D721Med (cell line): ENCODE results near the gene TRIM71.
"Not testable (repeated sequence)": the region's sequence is repeated elsewhere in the genome, so short reads cannot be mapped to it uniquely, and the experiment has no call there.

Experiments
- DNase-seq: peaks from one replicate; pipeline ENCODE4 v3.0.0; 2011; ENCODE audit warnings: low spot score; ENCODE audit not compliant: insufficient read length
- FAIRE-seq: peaks from 2 replicates; lab custom pipeline; 2011; peaks lifted over from hg19 to GRCh38; lab: Jason Lieb, UNC
- TF ChIP-seq, protein P1 (sequence below): IDR thresholded peaks from 2 replicates; pipeline ENCODE4 v1.5.1; 2012; ENCODE audit warnings: mild to moderate bottlenecking, control low read depth; ENCODE audit not compliant: insufficient read depth; ENCODE audit errors: missing control alignments

Gene TRIM71

DNA sequence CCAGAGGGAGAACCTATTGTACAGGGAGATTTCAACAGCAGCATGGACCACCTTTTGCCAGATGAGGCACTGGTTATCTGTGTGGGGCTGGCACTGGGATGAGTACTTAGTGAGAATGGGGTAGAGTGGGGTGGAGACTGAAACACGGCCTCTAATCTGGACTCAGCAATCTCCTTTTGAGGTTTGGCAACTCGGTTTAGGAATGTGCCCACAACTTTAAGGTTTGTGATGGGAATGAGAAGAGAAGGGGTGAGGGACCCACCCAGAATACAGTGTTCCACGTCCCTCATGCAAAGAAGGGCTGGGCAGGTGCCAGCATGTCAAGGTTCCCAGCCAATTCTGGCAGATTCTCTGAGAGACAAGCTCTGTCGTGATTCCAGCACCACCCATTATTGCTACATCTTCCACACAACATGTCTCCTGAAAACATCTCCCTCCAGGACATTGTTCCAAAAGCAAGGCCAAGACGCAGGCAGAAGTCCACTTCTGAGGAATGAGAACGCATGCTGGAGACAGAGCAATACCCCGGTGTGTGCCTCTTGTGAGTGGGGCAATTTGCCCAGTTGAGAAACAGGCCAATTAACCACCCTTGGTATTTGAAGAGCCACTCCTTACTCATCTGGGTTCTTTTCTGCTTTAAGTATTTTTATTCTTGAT, 96.1 kb downstream of the TRIM71 start:
- FAIRE-seq (no peak), DNase-seq (no peak)
- TF ChIP-seq, protein P1, sequence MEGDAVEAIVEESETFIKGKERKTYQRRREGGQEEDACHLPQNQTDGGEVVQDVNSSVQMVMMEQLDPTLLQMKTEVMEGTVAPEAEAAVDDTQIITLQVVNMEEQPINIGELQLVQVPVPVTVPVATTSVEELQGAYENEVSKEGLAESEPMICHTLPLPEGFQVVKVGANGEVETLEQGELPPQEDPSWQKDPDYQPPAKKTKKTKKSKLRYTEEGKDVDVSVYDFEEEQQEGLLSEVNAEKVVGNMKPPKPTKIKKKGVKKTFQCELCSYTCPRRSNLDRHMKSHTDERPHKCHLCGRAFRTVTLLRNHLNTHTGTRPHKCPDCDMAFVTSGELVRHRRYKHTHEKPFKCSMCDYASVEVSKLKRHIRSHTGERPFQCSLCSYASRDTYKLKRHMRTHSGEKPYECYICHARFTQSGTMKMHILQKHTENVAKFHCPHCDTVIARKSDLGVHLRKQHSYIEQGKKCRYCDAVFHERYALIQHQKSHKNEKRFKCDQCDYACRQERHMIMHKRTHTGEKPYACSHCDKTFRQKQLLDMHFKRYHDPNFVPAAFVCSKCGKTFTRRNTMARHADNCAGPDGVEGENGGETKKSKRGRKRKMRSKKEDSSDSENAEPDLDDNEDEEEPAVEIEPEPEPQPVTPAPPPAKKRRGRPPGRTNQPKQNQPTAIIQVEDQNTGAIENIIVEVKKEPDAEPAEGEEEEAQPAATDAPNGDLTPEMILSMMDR: no peak

DNA sequence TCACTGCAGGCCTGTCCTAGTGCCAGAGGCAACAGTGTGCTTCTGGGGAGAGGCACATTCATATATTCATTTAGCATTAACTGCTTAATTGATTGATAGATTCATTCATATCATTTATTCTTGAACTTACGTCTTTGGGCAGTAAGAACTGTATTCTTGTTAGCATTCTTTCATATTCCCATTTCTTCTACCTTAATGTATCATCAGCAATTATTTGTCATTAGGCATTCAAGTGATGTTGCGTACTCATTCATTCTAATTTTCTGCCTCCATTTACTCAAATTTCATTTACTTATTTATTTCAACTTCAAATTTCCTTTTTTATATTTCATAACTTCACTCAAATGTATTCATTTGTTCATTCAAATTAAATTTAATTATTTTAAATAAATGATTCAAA, 102.1 kb downstream of the TRIM71 start:
- no peak for FAIRE-seq
- no peak for DNase-seq
- TF ChIP-seq, protein P1: no peak

DNA sequence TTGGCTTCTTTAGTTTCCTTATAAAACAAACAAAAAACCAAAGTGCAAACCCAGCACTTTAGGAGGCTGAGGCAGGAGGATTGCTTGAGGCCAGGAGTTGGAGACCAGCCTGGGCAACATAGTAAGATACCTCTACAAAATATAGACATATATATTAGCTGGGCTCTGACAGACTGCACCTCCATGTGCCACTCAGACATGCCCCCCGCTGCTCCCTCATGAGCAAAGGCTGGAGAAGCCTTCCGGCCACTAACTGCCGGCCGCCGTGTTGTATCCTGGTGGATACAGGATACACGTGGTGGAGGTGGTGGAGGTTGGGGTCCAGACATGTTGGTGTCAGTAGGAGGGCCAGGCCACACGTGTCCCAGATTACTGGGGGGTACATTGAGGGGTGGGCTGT, 104.3 kb downstream of the TRIM71 start:
- TF ChIP-seq, protein P1: no peak
- no peak for DNase-seq
- no peak for FAIRE-seq

DNA sequence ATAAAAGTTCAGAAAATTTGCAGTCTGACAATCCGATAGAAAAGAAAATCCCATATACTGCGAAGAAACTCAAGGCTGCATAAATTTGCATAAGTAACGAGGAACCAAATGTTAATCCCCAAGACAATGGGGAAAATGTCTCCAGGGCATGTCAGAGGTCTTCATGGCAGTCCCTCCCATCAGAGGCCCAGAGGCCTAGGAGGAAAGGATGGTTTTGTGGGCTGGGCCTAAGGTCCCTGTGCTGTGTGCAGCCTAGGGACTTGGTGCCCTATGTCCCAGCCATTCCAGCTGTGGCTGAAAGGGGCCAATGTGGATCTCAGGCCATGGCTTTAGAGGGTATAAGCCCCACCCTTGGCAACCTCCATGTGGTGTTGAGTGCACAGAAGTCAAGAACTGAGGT, 112.4 kb downstream of the TRIM71 start:
- TF ChIP-seq, protein P1: no peak
- DNase-seq: no peak
- FAIRE-seq: no peak

DNA sequence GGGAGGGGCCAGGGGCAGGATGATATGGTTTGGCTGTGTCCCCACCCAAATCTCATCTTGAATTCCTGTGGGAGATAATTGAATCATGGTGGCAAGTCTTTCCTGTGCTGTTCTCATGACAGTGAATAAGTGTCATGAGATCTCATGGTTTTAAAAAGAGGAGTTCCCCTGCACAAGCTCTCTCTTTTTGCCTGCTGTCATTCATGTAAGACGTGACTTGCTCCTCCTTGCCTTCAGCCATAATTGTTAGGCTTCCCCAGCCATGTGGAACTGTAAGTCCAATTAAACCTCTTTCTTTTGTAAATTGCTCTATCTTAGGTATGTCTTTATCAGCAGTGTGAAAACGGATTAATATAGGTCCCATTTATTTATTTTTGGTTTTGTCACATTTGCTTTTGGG, 113.5 kb downstream of the TRIM71 start:
- FAIRE-seq, DNase-seq: not testable (repeated sequence)

DNA sequence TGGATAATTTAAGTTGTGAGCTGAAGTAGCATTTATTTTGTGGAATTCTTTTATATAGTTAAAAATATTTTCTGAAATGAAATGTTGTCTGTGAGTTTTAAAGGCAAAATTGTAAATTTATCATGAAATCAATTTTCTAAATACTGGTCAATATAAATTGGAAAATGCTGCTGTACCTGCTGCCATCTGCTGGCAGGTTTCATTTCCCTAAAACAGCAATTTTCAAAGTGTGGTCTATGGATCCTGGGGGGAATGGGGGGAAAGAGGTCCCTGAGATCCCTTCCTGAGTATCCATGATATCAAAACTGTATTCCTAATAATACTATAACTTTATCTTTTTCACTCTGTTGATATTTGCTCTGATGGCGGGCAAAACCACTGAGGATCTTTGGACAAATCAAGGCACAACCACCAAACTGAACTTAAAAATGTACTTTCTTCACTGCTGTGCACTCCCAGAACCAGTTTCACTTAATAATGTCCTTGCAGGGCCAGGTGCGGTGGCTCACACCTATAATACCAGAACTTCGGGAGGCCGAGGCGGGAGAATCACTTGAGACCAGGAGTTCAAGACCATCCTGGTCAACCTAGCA, 116.4 kb downstream of the TRIM71 start:
- TF ChIP-seq, protein P1: peak; percentile 85
- FAIRE-seq (no peak), DNase-seq (no peak)

DNA sequence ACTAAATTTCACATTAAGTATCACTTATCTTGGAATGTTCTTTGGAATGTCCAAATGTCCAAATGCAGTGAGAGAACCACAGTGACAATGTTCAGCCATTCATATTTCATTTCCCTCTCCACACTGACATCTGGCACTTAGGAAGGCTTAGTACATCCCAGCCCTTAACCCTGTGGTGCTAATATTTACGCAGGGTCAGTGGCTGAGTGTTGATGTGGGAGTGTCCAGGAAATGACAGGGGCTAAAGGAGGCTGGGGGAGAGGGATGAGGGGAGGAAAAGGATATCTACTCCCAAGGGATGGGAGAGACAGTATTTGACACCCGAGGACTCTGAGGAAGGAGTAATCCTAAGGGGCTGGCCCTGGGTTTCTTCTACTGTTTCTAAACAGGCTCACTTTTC, 119.5 kb downstream of the TRIM71 start:
- DNase-seq: peak; percentile 23
- TF ChIP-seq, protein P1: no peak

DNA sequence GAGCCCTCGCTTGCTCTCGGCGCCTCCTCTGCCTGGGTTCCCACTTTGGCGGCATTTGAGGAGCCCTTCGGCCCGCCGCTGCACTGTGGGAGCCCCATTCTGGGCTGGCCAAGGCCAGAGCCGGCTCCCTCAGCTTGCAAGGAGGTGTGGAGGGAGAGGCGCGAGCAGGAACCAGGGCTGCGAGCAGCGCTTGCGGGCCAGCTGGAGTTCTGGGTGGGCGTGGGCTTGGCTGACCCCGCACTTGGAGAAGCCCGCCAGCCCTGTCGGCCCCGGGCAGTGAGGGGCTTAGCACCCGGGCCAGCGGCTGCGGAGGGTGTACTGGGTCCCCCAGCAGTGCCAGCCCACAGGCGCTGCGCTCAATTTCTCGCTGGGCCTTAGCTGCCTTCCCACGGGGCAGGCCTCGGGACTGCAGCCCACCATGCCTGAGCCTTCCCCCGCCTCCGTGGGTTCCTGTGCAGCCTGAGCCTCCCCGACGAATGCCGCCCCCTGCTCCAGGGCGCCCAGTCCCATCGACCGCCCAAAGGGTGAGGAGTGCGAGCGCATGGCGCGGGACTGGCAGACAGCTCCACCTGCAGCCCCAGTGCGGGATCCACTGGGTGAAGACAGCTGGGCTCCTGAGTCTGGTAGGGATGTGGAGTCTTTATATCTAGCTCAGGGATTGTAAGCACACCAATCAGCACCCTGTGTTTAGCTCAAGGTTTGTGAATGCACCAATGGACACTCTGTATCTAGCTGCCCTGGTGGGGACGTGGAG, 121.9 kb downstream of the TRIM71 start:
- FAIRE-seq, DNase-seq: not testable (repeated sequence)

More for the DNA sequence above, 119.5 kb downstream of the TRIM71 start:
- FAIRE-seq: peak; percentile 51
